Measurements from ENCODE around the gene SMIM8. TPM values are rescaled to one million over a fixed set of nuclear protein-coding genes. Genes with fewer than 3 reads are reported as not detected.

The SMIM8 gene
- total RNA-seq, 1 donor from 2014 or later = 2.9 TPM

DNA sequence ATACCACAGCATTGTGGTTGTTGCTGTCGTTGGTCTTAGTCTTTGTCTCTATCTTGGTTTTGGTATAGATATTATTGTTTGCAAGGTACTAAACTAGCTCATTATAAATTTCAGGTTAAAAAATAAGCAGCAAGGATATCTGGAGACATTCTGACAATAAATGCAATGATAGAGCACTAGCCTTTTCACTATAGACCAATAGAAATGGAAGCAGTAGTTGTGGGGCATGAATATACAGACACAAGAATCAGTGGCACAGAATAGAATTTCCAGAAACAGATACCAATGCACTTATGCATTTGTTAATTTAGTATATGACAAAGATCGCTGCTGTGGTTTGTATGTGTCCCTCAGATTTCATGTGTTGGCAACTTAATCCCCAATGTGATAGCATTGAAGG lies 54.3 kb downstream of the SMIM8 start:
- H3K36me3 ChIP-seq = no peaks in the 10 kb centered on the region
- DNase-seq (ENCODE audit: low spot score in 2 of 2) = no peak
- H3K9me3 ChIP-seq = no peaks in the 10 kb centered on the region
- intact Hi-C loops (cut with DNase I) = no loop called here
- no peak for TF ChIP-seq CTCF (IDR thresholded peaks at IDR 0.05)
- H3K4me1 ChIP-seq = no peaks in the 10 kb centered on the region
- no peak overlapping the region for H3K27ac ChIP-seq
- no peak overlapping the region for H3K4me3 ChIP-seq
- no peaks in the 10 kb centered on the region for H3K27me3 ChIP-seq

- H3K4me3 ChIP-seq = no peak overlapping the region
- intact Hi-C loops (cut with DNase I) = no loop called here
These were observed 56.6 kb downstream of the SMIM8 start for GRCh38 chr6:87378947-87379346.

DNA sequence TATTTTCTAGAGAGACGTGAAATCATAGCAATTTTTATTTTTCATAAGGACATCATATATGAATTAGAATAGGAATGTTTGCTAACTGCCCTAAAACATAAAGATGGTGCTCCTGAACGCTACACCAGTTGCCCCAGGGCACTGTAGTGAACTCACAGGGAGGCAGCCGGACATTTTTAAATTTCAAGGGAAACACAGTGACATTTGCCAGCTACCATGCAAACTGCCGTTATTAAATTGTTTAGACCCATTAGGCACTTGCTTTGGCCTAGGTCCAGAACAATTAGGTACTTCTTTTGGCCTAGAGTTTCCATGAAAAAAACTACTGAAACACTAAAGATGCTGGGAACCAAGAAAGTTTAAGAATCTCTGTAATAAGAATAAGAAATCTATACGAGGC lies 60.5 kb downstream of the SMIM8 start:
- Histone ChIP-seq H3K4me1 (no peaks in the 10 kb centered on the region), H3K4me3 (no peak overlapping the region), H3K27me3 (no peaks in the 10 kb centered on the region), H3K36me3 (no peaks in the 10 kb centered on the region), H3K27ac (no peak overlapping the region), H3K9me3 (no peaks in the 10 kb centered on the region)
- DNase-seq (ENCODE audit: low spot score in 2 of 2) = no peak
- intact Hi-C loops (cut with DNase I) = no loop called here
- TF ChIP-seq CTCF (IDR thresholded peaks at IDR 0.05) = no peak

More at GRCh38 chr6:87378947-87379346, 56.6 kb downstream of the SMIM8 start:
- H3K9me3 ChIP-seq = no peaks in the 10 kb centered on the region
- no peaks in the 10 kb centered on the region for H3K36me3 ChIP-seq
- no peak for TF ChIP-seq CTCF (IDR thresholded peaks at IDR 0.05)
- H3K27ac ChIP-seq = no peak overlapping the region
- DNase-seq (ENCODE audit: low spot score in 2 of 2) = no peak
- no peaks in the 10 kb centered on the region for H3K27me3 ChIP-seq
- no peaks in the 10 kb centered on the region for H3K4me1 ChIP-seq

GRCh38 chr6:87384038-87384437 lies 61.6 kb downstream of the SMIM8 start:
- Histone ChIP-seq H3K4me3 (no peak overlapping the region), H3K4me1 (no peaks in the 10 kb centered on the region), H3K9me3 (no peaks in the 10 kb centered on the region), H3K36me3 (no peaks in the 10 kb centered on the region), H3K27me3 (no peaks in the 10 kb centered on the region), H3K27ac (no peak overlapping the region)
- intact Hi-C loops (cut with DNase I) = no loop called here
- no peak for DNase-seq (ENCODE audit: low spot score in 2 of 2)
- TF ChIP-seq CTCF (IDR thresholded peaks at IDR 0.05) = no peak

DNA sequence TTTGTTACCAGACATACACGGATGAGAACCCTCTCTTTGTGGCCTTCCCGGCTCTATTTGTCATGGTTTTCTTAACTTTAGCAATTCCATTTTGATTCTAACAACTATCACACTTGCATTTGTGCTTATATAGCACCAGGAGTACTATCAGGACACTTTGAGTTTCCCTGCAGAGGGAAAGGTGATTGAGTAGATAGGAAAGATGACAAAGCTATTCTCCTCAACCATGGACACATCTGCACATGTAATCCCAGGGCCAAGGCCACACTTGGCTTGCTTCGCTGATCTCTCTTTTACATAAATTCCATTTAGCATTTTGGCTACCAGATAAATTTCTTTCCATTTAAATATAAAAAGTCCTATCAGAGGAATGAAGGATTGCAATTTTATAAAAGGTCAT lies 62.1 kb downstream of the SMIM8 start:
- Histone ChIP-seq H3K4me1 (no peaks in the 10 kb centered on the region), H3K27ac (no peak overlapping the region), H3K36me3 (no peaks in the 10 kb centered on the region), H3K27me3 (no peaks in the 10 kb centered on the region), H3K9me3 (no peaks in the 10 kb centered on the region), H3K4me3 (no peak overlapping the region)
- no peak for DNase-seq (ENCODE audit: low spot score in 2 of 2)
- intact Hi-C loops (cut with DNase I) = no loop called here
- no peak for TF ChIP-seq CTCF (IDR thresholded peaks at IDR 0.05)

DNA sequence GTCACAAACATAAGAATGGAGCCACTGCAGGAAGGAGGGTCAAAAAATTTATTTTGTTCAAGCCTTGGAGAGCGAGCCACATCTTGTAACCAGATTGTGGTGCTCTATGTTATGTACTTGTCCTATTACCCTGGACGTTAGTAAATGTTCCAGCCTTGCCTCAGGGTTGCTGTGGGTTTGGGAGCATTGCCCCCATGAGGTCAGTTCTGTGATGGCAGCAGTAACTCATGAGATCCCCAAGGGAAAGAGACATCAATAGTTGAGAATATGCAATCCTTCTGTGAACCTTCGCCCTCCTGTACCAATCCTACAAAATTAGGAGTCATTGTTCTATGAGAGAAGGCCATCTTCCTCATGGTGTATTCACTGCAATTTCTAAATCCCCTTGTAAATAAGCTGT lies 68.9 kb downstream of the SMIM8 start:
- no peaks in the 10 kb centered on the region for H3K36me3 ChIP-seq
- intact Hi-C loops (cut with DNase I) = no loop called here
- no peak for TF ChIP-seq CTCF (IDR thresholded peaks at IDR 0.05)

More for the DNA sequence above, 68.9 kb downstream of the SMIM8 start:
- Histone ChIP-seq H3K27me3 (no peaks in the 10 kb centered on the region), H3K4me1 (no peaks in the 10 kb centered on the region), H3K4me3 (no peak overlapping the region), H3K9me3 (no peaks in the 10 kb centered on the region), H3K27ac (no peak overlapping the region)
- no peak for DNase-seq (ENCODE audit: low spot score in 2 of 2)

Measured in ascending aorta (tissue), 2 donors.